ENCODE measurements around the gene NACC1.

NACC1 gene

GRCh38 chr19:13094106-13094504 is 24.0 kb upstream of the NACC1 start:
- DNase-seq, result no peak
- peaks cover 42% of the 10 kb centered on the region for H3K4me1 ChIP-seq (ENCODE audit: control insufficient read depth, insufficient read depth, low read length, poor library complexity, severe bottlenecking)
- no peak overlapping the region for H3K4me3 ChIP-seq (ENCODE audit: insufficient read depth, low read depth, low read length, poor library complexity, severe bottlenecking)
- H3K36me3 ChIP-seq (ENCODE audit: control insufficient read depth, insufficient read depth, low read length), result no peaks in the 10 kb centered on the region
- H3K27me3 ChIP-seq (replicated peaks; ENCODE audit: control insufficient read depth, insufficient read depth, low read length, poor library complexity, severe bottlenecking), result peaks cover 26% of the 10 kb centered on the region
- H3K27ac ChIP-seq (ENCODE audit: insufficient read depth, low read length, poor library complexity, severe bottlenecking), result no peak overlapping the region
- H3K9me3 ChIP-seq (ENCODE audit: control insufficient read depth, low read length), result no peaks in the 10 kb centered on the region

GRCh38 chr19:13094771-13095392 is 23.2 kb upstream of the NACC1 start:
- Histone ChIP-seq H3K9me3 (ENCODE audit: control insufficient read depth, low read length) (no peaks in the 10 kb centered on the region), H3K4me1 (ENCODE audit: control insufficient read depth, insufficient read depth, low read length, poor library complexity, severe bottlenecking) (peaks cover 48% of the 10 kb centered on the region), H3K27ac (ENCODE audit: insufficient read depth, low read length, poor library complexity, severe bottlenecking) (no peak overlapping the region), H3K4me3 (ENCODE audit: insufficient read depth, low read depth, low read length, poor library complexity, severe bottlenecking) (peak overlapping the region; percentile 27), H3K36me3 (ENCODE audit: control insufficient read depth, insufficient read depth, low read length) (no peaks in the 10 kb centered on the region), H3K27me3 (replicated peaks; ENCODE audit: control insufficient read depth, insufficient read depth, low read length, poor library complexity, severe bottlenecking) (peaks cover 26% of the 10 kb centered on the region)
- DNase-seq, result no peak

GRCh38 chr19:13095393-13095784 is 22.7 kb upstream of the NACC1 start:
- Histone ChIP-seq H3K4me1 (ENCODE audit: control insufficient read depth, insufficient read depth, low read length, poor library complexity, severe bottlenecking) (peaks cover 48% of the 10 kb centered on the region), H3K27me3 (replicated peaks; ENCODE audit: control insufficient read depth, insufficient read depth, low read length, poor library complexity, severe bottlenecking) (peaks cover 26% of the 10 kb centered on the region), H3K36me3 (ENCODE audit: control insufficient read depth, insufficient read depth, low read length) (no peaks in the 10 kb centered on the region), H3K27ac (ENCODE audit: insufficient read depth, low read length, poor library complexity, severe bottlenecking) (peak overlapping the region; percentile 50), H3K4me3 (ENCODE audit: insufficient read depth, low read depth, low read length, poor library complexity, severe bottlenecking) (peak overlapping the region; percentile 27), H3K9me3 (ENCODE audit: control insufficient read depth, low read length) (no peaks in the 10 kb centered on the region)
- DNase-seq, result no peak

GRCh38 chr19:13095934-13096927 is 21.8 kb upstream of the NACC1 start:
- no peaks in the 10 kb centered on the region for H3K36me3 ChIP-seq (ENCODE audit: control insufficient read depth, insufficient read depth, low read length)
- no peak for DNase-seq
- peak overlapping the region; percentile 50 for H3K27ac ChIP-seq (ENCODE audit: insufficient read depth, low read length, poor library complexity, severe bottlenecking)
- peak overlapping the region; percentile 27 for H3K4me3 ChIP-seq (ENCODE audit: insufficient read depth, low read depth, low read length, poor library complexity, severe bottlenecking)
- H3K4me1 ChIP-seq (ENCODE audit: control insufficient read depth, insufficient read depth, low read length, poor library complexity, severe bottlenecking), result peaks cover 57% of the 10 kb centered on the region
- H3K27me3 ChIP-seq (replicated peaks; ENCODE audit: control insufficient read depth, insufficient read depth, low read length, poor library complexity, severe bottlenecking), result peaks cover 26% of the 10 kb centered on the region
- no peaks in the 10 kb centered on the region for H3K9me3 ChIP-seq (ENCODE audit: control insufficient read depth, low read length)

- H3K27me3 ChIP-seq (replicated peaks; ENCODE audit: control insufficient read depth, insufficient read depth, low read length, poor library complexity, severe bottlenecking), result peaks cover 26% of the 10 kb centered on the region
- peak overlapping the region; percentile 35 for H3K4me3 ChIP-seq (ENCODE audit: insufficient read depth, low read depth, low read length, poor library complexity, severe bottlenecking)
- H3K27ac ChIP-seq (ENCODE audit: insufficient read depth, low read length, poor library complexity, severe bottlenecking), result peak overlapping the region; percentile 60
- H3K36me3 ChIP-seq (ENCODE audit: control insufficient read depth, insufficient read depth, low read length), result no peaks in the 10 kb centered on the region
- DNase-seq, result no peak
- no peaks in the 10 kb centered on the region for H3K9me3 ChIP-seq (ENCODE audit: control insufficient read depth, low read length)
- peaks cover 65% of the 10 kb centered on the region for H3K4me1 ChIP-seq (ENCODE audit: control insufficient read depth, insufficient read depth, low read length, poor library complexity, severe bottlenecking)
These were observed 21.0 kb upstream of the NACC1 start for GRCh38 chr19:13097033-13097462.

GRCh38 chr19:13097463-13098258 is 20.4 kb upstream of the NACC1 start:
- Histone ChIP-seq H3K36me3 (ENCODE audit: control insufficient read depth, insufficient read depth, low read length) (no peaks in the 10 kb centered on the region), H3K4me3 (ENCODE audit: insufficient read depth, low read depth, low read length, poor library complexity, severe bottlenecking) (peak overlapping the region; percentile 35), H3K4me1 (ENCODE audit: control insufficient read depth, insufficient read depth, low read length, poor library complexity, severe bottlenecking) (peaks cover 71% of the 10 kb centered on the region), H3K27ac (ENCODE audit: insufficient read depth, low read length, poor library complexity, severe bottlenecking) (peak overlapping the region; percentile 60), H3K27me3 (replicated peaks; ENCODE audit: control insufficient read depth, insufficient read depth, low read length, poor library complexity, severe bottlenecking) (peaks cover 26% of the 10 kb centered on the region), H3K9me3 (ENCODE audit: control insufficient read depth, low read length) (no peaks in the 10 kb centered on the region)
- DNase-seq, result no peak

- peaks cover 78% of the 10 kb centered on the region for H3K4me1 ChIP-seq (ENCODE audit: control insufficient read depth, insufficient read depth, low read length, poor library complexity, severe bottlenecking)
- no peak for DNase-seq
- H3K27ac ChIP-seq (ENCODE audit: insufficient read depth, low read length, poor library complexity, severe bottlenecking), result peak overlapping the region; percentile 85
- H3K4me3 ChIP-seq (ENCODE audit: insufficient read depth, low read depth, low read length, poor library complexity, severe bottlenecking), result peak overlapping the region; percentile 40
- H3K27me3 ChIP-seq (replicated peaks; ENCODE audit: control insufficient read depth, insufficient read depth, low read length, poor library complexity, severe bottlenecking), result peaks cover 26% of the 10 kb centered on the region
- H3K36me3 ChIP-seq (ENCODE audit: control insufficient read depth, insufficient read depth, low read length), result no peaks in the 10 kb centered on the region
- no peaks in the 10 kb centered on the region for H3K9me3 ChIP-seq (ENCODE audit: control insufficient read depth, low read length)
These were observed 19.6 kb upstream of the NACC1 start for GRCh38 chr19:13098277-13099072.

GRCh38 chr19:13099073-13099999 is 18.7 kb upstream of the NACC1 start:
- Histone ChIP-seq H3K4me3 (ENCODE audit: insufficient read depth, low read depth, low read length, poor library complexity, severe bottlenecking) (peak overlapping the region; percentile 40), H3K27me3 (replicated peaks; ENCODE audit: control insufficient read depth, insufficient read depth, low read length, poor library complexity, severe bottlenecking) (peaks cover 26% of the 10 kb centered on the region), H3K9me3 (ENCODE audit: control insufficient read depth, low read length) (no peaks in the 10 kb centered on the region), H3K27ac (ENCODE audit: insufficient read depth, low read length, poor library complexity, severe bottlenecking) (peak overlapping the region; percentile 85), H3K36me3 (ENCODE audit: control insufficient read depth, insufficient read depth, low read length) (no peaks in the 10 kb centered on the region), H3K4me1 (ENCODE audit: control insufficient read depth, insufficient read depth, low read length, poor library complexity, severe bottlenecking) (peaks cover 85% of the 10 kb centered on the region)
- peak; percentile 69 to 72 (median 71) for DNase-seq
